CD4-positive, alpha-beta T cell (primary cell): ENCODE measurements around the gene TMEM235. TPM values are rescaled to one million over a fixed set of nuclear protein-coding genes. Genes with fewer than 3 reads are reported as not detected.

Source experiments
- ATAC-seq: fragments of 200-7000 bp; cut with Tn5 transposase; one replicate; pipeline ENCODE4 v1.10.0; 2022; ENCODE audit warnings: mild to moderate bottlenecking; ENCODE audit not compliant: poor library complexity
- CTCF ChIA-PET: fragments of 350-600 bp; sonication (Branson Sonifier 250); formaldehyde crosslinking; loops from one replicate; lab custom pipeline; 2021; ENCODE audit warnings: antibody characterized with exemption, inconsistent platforms; lab: Charles Lee
- POLR2A ChIA-PET: fragments of 350-600 bp; sonication (Branson Sonifier 250); formaldehyde crosslinking; loops from one replicate; lab custom pipeline; 2021; ENCODE audit warnings: antibody characterized with exemption, inconsistent platforms; lab: Charles Lee
- DNase-seq, 14 experiments: peaks; one replicate each; pipeline ENCODE4 v3.0.0-alpha.2; 2013 to 2020; ENCODE audit warnings: mixed read lengths in 2 of 14
- H3K27ac ChIP-seq, 2 donors: one replicate each; pipeline versions ENCODE4 v1.5.1 to v1.7.0; 2013; ENCODE audit warnings: low read length in 2 of 2, low read depth in 1 of 2, mild to moderate bottlenecking in 1 of 2
- H3K27me3 ChIP-seq, 2 experiments: 1 replicate in 1 of 2; 2 replicates in 1 of 2; pipeline versions ENCODE4 v1.6.1 to v1.7.0; 2013; ENCODE audit warnings: low read length in 2 of 2, control low read depth in 1 of 2, mild to moderate bottlenecking in 1 of 2, moderate library complexity in 1 of 2; ENCODE audit not compliant: insufficient read depth in 2 of 2, control insufficient read depth in 1 of 2
- H3K36me3 ChIP-seq: one replicate; pipeline ENCODE4 v1.6.1; 2013; ENCODE audit warnings: low read length, control low read depth; ENCODE audit not compliant: insufficient read depth
- H3K4me1 ChIP-seq: one replicate; pipeline ENCODE4 v1.6.1; 2013; ENCODE audit warnings: low read length, control low read depth; ENCODE audit not compliant: insufficient read depth
- H3K4me3 ChIP-seq: one replicate; pipeline ENCODE4 v1.5.1; 2013; ENCODE audit warnings: mild to moderate bottlenecking, low read length, moderate library complexity
- H3K9me3 ChIP-seq, 2 experiments: 1 replicate in 1 of 2; 2 replicates in 1 of 2; pipeline versions ENCODE4 v1.6.1 to v1.7.0; 2013; ENCODE audit warnings: low read length in 2 of 2, mild to moderate bottlenecking in 2 of 2, control low read depth in 1 of 2, moderate library complexity in 1 of 2; ENCODE audit not compliant: control insufficient read depth in 1 of 2, insufficient read depth in 1 of 2
- H3K27ac Mint-ChIP-seq: one replicate; pipeline ENCODE4 v1.8.0; 2020; ENCODE audit warnings: mixed read lengths
- H3K27me3 Mint-ChIP-seq: one replicate; pipeline ENCODE4 v1.8.0; 2021; ENCODE audit warnings: mixed read lengths
- H3K36me3 Mint-ChIP-seq: one replicate; pipeline ENCODE4 v1.8.0; 2021; ENCODE audit warnings: low read depth, mixed read lengths
- H3K4me1 Mint-ChIP-seq: one replicate; pipeline ENCODE4 v1.8.0; 2021; ENCODE audit warnings: low read depth, mixed read lengths
- H3K4me3 Mint-ChIP-seq: one replicate; pipeline ENCODE4 v1.8.0; 2020; ENCODE audit warnings: mild to moderate bottlenecking, mixed read lengths
- H3K9me3 Mint-ChIP-seq: one replicate; pipeline ENCODE4 v1.8.0; 2020; ENCODE audit warnings: mixed read lengths
- intact Hi-C, 2 experiments: fragments of 100-400 bp; cut with DNase I in 1 of 2; cut with micrococcal nuclease in 1 of 2; formaldehyde crosslinking; loops; one replicate each; pipeline versions ENCODE4 v1.15.1 to v1.9.0; 2023 to 2025; cut with DNase I, micrococcal nuclease
- total RNA-seq, 174 experiments: library from RNA in 2 of 174; stranded (reverse) in 2 of 174; gene quantifications; one replicate each; pipeline ENCODE4 v1.2.3 and lab custom pipeline; 2021 to 2026
- TF ChIP-seq, protein P1 (sequence below): fragments of 200-600 bp; IDR thresholded peaks from one replicate; pipeline ENCODE4 v1.8.0; 2022; ENCODE audit warnings: antibody characterized with exemption, mild to moderate bottlenecking

TMEM235 gene
- total RNA-seq, 2 experiments from 2014 or later = not detected

DNA sequence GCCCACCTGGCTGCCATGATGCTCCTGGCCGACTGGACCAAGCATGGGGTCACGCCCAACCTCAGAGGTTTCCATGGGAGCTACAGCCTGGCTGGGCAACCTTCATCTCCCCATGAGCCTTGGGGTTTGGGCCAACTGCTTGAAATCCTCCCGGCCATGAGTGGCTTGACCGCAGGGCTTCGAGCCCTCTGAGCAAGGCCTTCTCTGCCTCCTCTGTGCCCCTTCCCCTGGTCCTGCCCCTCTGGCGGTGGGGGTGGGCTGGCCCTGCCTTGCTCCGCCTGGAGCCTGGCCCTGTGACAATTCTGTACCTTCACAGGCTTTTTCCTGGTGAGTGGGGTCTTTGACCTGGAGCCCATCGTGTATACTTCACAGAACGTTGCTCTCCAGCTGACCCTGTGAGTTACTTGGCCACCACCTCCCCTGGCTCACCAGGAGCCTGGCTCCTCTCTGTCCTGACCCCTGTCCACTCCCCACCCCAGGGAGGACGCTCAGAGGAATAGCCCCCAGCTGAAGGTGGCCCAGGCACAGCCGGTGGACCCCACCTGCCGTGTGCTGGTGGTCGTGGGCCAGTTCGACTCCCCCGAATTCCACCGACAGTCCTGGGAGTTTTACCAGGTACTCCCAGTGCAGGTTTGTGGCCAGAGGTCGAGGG lies 26.2 kb upstream of the TMEM235 start:
- no peak overlapping the region for H3K4me3 Mint-ChIP-seq
- Histone ChIP-seq H3K4me3 (no peak overlapping the region), H3K36me3 (no peaks in the 10 kb centered on the region), H3K27ac (no peak overlapping the region), H3K4me1 (no peaks in the 10 kb centered on the region), H3K9me3 (no peaks in the 10 kb centered on the region), H3K27me3 (no peaks in the 10 kb centered on the region)
- no peak overlapping the region for H3K27ac Mint-ChIP-seq
- H3K36me3 Mint-ChIP-seq = no peaks in the 10 kb centered on the region
- H3K4me1 Mint-ChIP-seq = no peaks in the 10 kb centered on the region
- H3K27me3 Mint-ChIP-seq = no peaks in the 10 kb centered on the region
- intact Hi-C loops = no loop called here
- ChIA-PET POLR2A (no interaction called here), CTCF (no interaction called here)
- TF ChIP-seq, protein P1, sequence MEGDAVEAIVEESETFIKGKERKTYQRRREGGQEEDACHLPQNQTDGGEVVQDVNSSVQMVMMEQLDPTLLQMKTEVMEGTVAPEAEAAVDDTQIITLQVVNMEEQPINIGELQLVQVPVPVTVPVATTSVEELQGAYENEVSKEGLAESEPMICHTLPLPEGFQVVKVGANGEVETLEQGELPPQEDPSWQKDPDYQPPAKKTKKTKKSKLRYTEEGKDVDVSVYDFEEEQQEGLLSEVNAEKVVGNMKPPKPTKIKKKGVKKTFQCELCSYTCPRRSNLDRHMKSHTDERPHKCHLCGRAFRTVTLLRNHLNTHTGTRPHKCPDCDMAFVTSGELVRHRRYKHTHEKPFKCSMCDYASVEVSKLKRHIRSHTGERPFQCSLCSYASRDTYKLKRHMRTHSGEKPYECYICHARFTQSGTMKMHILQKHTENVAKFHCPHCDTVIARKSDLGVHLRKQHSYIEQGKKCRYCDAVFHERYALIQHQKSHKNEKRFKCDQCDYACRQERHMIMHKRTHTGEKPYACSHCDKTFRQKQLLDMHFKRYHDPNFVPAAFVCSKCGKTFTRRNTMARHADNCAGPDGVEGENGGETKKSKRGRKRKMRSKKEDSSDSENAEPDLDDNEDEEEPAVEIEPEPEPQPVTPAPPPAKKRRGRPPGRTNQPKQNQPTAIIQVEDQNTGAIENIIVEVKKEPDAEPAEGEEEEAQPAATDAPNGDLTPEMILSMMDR = no peak
- DNase-seq = no peak
- no peak for ATAC-seq
- no peaks in the 10 kb centered on the region for H3K9me3 Mint-ChIP-seq

DNA sequence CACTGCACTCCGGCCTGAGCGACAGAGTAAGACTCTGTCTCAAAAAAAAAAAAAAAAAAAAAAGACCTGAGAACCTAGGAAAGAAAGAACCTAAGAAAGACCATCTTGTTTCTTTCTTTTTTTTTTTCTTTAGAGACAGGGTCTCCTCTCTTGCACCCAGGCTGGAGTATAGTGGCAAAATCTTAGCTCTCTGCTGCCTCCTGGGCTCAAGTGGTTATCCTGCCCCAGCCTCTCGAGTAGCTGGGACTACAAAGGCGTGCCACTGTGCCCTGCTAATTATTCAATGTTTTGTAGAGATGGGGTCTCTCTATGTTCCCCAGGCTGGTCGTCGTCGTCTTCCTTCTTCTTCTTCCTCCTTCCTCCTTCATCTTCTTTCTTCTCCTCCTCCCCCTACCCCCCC lies 25.1 kb upstream of the TMEM235 start:
- no peak overlapping the region for H3K4me3 Mint-ChIP-seq
- intact Hi-C loops = no loop called here
- Histone ChIP-seq H3K4me1 (no peaks in the 10 kb centered on the region), H3K4me3 (no peak overlapping the region), H3K27me3 (no peaks in the 10 kb centered on the region), H3K9me3 (no peaks in the 10 kb centered on the region), H3K36me3 (no peaks in the 10 kb centered on the region), H3K27ac (no peak overlapping the region)
- H3K27me3 Mint-ChIP-seq = no peaks in the 10 kb centered on the region
- no peak for ATAC-seq
- ChIA-PET POLR2A (no interaction called here), CTCF (no interaction called here)
- H3K36me3 Mint-ChIP-seq = no peaks in the 10 kb centered on the region
- no peaks in the 10 kb centered on the region for H3K9me3 Mint-ChIP-seq
- no peak overlapping the region for H3K27ac Mint-ChIP-seq
- H3K4me1 Mint-ChIP-seq = no peaks in the 10 kb centered on the region
- TF ChIP-seq, protein P1 = no peak
- DNase-seq = no peak

DNA sequence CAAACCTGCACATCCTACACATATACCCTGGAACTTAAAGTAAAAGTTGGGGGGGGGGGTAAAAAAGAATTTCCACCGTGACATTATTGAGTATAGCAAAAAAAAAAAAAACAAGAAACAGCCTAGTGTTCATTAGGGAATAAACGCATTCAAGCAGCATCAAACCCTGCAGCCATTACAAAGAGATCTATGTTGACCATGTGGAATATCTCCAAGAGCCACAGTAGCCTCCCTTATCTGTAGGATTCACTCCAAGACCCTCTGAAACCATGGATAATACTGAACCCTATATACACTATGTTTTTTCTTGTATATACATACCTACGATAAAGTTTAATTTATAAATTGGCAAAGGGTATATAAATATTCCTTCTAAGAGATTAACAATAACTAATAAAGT lies 22.9 kb upstream of the TMEM235 start:
- Mint-ChIP-seq H3K4me1 (no peaks in the 10 kb centered on the region), H3K27ac (no peak overlapping the region), H3K4me3 (no peak overlapping the region), H3K36me3 (no peaks in the 10 kb centered on the region), H3K27me3 (no peaks in the 10 kb centered on the region), H3K9me3 (no peaks in the 10 kb centered on the region)
- DNase-seq (no peak), ATAC-seq (no peak)
- Histone ChIP-seq H3K4me1 (peaks cover 2% of the 10 kb centered on the region), H3K36me3 (no peaks in the 10 kb centered on the region), H3K27me3 (no peaks in the 10 kb centered on the region), H3K27ac (no peak overlapping the region), H3K4me3 (no peak overlapping the region), H3K9me3 (no peaks in the 10 kb centered on the region)
- TF ChIP-seq, protein P1 = no peak
- ChIA-PET CTCF (no interaction called here), POLR2A (no interaction called here)
- intact Hi-C loops = no loop called here
